HEK293 (cell line): ENCODE data around the gene ASIC4.

Source experiments
- CTCF ChIA-PET: fragments of 350-600 bp; formaldehyde crosslinking; extraction: SDS; loops from one replicate; lab custom pipeline; 2021; ENCODE audit warnings: antibody characterized with exemption; lab: Yijun Ruan, JAX
- POLR2A ChIA-PET: fragments of 300-600 bp; formaldehyde crosslinking; extraction: SDS; loops from one replicate; lab custom pipeline; 2020; ENCODE audit warnings: antibody characterized with exemption, inconsistent platforms; lab: Yijun Ruan, JAX
- H3K27ac ChIP-seq: fragments of 200-500 bp; sonication (Bioruptor generic); 2 replicates; pipeline ENCODE4 v1.5.1; 2014; ENCODE audit warnings: low read depth, low read length, control low read depth, inconsistent platforms; ENCODE audit errors: extremely low read depth
- H3K36me3 ChIP-seq, 2 experiments: fragments of 200-500 bp in 1 of 2; sonication (Bioruptor generic) in 1 of 2; 1 replicate in 1 of 2; 2 replicates in 1 of 2; pipeline ENCODE4 v1.5.1; 2014 to 2017; ENCODE audit warnings: inconsistent platforms in 2 of 2, low read length in 2 of 2; ENCODE audit not compliant: control insufficient read depth in 2 of 2, insufficient read depth in 1 of 2
- H3K4me1 ChIP-seq: fragments of 200-500 bp; sonication (Bioruptor generic); 2 replicates; pipeline ENCODE4 v1.5.1; 2014; ENCODE audit warnings: mild to moderate bottlenecking, low read length, inconsistent platforms; ENCODE audit not compliant: control insufficient read depth, insufficient read depth
- H3K4me3 ChIP-seq: 2 replicates; pipeline ENCODE4 v1.5.1; 2011; ENCODE audit warnings: low read depth, mild to moderate bottlenecking, control low read depth, low read length, moderate library complexity
- H3K9me3 ChIP-seq: fragments of 200-500 bp; sonication (Bioruptor generic); 2 replicates; pipeline ENCODE4 v1.5.1; 2014; ENCODE audit warnings: low read depth, low read length, inconsistent platforms; ENCODE audit not compliant: control insufficient read depth, insufficient read depth
- AEBP2 ChIP-seq: fragments of 450-650 bp; formaldehyde crosslinking; IDR thresholded peaks from 2 replicates; pipeline ENCODE4 v1.5.1; 2016; ENCODE audit warnings: missing biosample characterization, missing genetic modification characterization, borderline replicate concordance
- BCL11A ChIP-seq: fragments of 450-650 bp; formaldehyde crosslinking; IDR thresholded peaks from 2 replicates; pipeline ENCODE4 v1.5.1; 2016; ENCODE audit warnings: low read depth, missing biosample characterization, missing genetic modification characterization
- HOXD13 ChIP-seq: sonication (generic); formaldehyde crosslinking; IDR thresholded peaks from 2 replicates; pipeline ENCODE4 v1.8.0; 2022; ENCODE audit warnings: missing genetic modification reagents, borderline replicate concordance
- INSM2 ChIP-seq: fragments of 450-650 bp; formaldehyde crosslinking; IDR thresholded peaks from 2 replicates; pipeline ENCODE4 v1.5.1; 2016; ENCODE audit warnings: missing biosample characterization, missing genetic modification characterization
- PATZ1 ChIP-seq: fragments of 450-650 bp; formaldehyde crosslinking; IDR thresholded peaks from 2 replicates; pipeline ENCODE4 v1.5.1; 2016; ENCODE audit warnings: missing biosample characterization, missing genetic modification characterization
- PRDM4 ChIP-seq: fragments of 450-650 bp; formaldehyde crosslinking; IDR thresholded peaks from 2 replicates; pipeline ENCODE4 v1.5.1; 2017; ENCODE audit warnings: missing biosample characterization, missing genetic modification characterization
- REPIN1 ChIP-seq: fragments of 450-650 bp; formaldehyde crosslinking; IDR thresholded peaks from 2 replicates; pipeline ENCODE4 v1.5.1; 2017; ENCODE audit warnings: missing biosample characterization, missing genetic modification characterization, low read depth
- WT1 ChIP-seq: fragments of 450-650 bp; formaldehyde crosslinking; IDR thresholded peaks from 2 replicates; pipeline ENCODE4 v1.5.1; 2016; ENCODE audit warnings: missing biosample characterization, missing genetic modification characterization
- ZBTB17 ChIP-seq: fragments of 450-650 bp; formaldehyde crosslinking; IDR thresholded peaks from 2 replicates; pipeline ENCODE4 v1.5.1; 2016; ENCODE audit warnings: missing biosample characterization, missing genetic modification characterization
- ZBTB21 ChIP-seq: fragments of 450-650 bp; formaldehyde crosslinking; IDR thresholded peaks from 2 replicates; pipeline ENCODE4 v1.5.1; 2017; ENCODE audit warnings: missing biosample characterization, missing genetic modification characterization
- ZBTB6 ChIP-seq: fragments of 450-650 bp; formaldehyde crosslinking; IDR thresholded peaks from 2 replicates; pipeline ENCODE4 v1.5.1; 2017; ENCODE audit warnings: missing biosample characterization, missing genetic modification characterization
- ZFP37 ChIP-seq: fragments of 450-650 bp; formaldehyde crosslinking; IDR thresholded peaks from 2 replicates; pipeline ENCODE4 v1.5.1; 2016; ENCODE audit warnings: missing biosample characterization, missing genetic modification characterization
- ZIC2 ChIP-seq: fragments of 450-650 bp; formaldehyde crosslinking; IDR thresholded peaks from 2 replicates; pipeline ENCODE4 v1.5.1; 2016; ENCODE audit warnings: missing biosample characterization, missing genetic modification characterization
- ZNF223 ChIP-seq: fragments of 450-650 bp; formaldehyde crosslinking; IDR thresholded peaks from 2 replicates; pipeline ENCODE4 v1.5.1; 2016; ENCODE audit warnings: missing biosample characterization, missing genetic modification characterization
- ZNF280D ChIP-seq: fragments of 450-650 bp; formaldehyde crosslinking; IDR thresholded peaks from 2 replicates; pipeline ENCODE4 v1.5.1; 2016; ENCODE audit warnings: missing biosample characterization, missing genetic modification characterization
- ZNF513 ChIP-seq: fragments of 450-650 bp; IDR thresholded peaks from 2 replicates; pipeline ENCODE4 v1.5.1; 2018; ENCODE audit warnings: missing biosample characterization, missing genetic modification characterization
- ZNF558 ChIP-seq: fragments of 450-650 bp; formaldehyde crosslinking; IDR thresholded peaks from 2 replicates; pipeline ENCODE4 v1.5.1; 2016; ENCODE audit warnings: missing biosample characterization, missing genetic modification characterization
- ZNF560 ChIP-seq: fragments of 450-650 bp; formaldehyde crosslinking; IDR thresholded peaks from 2 replicates; pipeline ENCODE4 v1.5.1; 2017; ENCODE audit warnings: missing biosample characterization, missing genetic modification characterization, borderline replicate concordance
- ZNF561 ChIP-seq: fragments of 450-650 bp; IDR thresholded peaks from 2 replicates; pipeline ENCODE4 v1.5.1; 2018; ENCODE audit warnings: missing biosample characterization, missing genetic modification characterization, borderline replicate concordance
- ZNF660 ChIP-seq: fragments of 450-650 bp; IDR thresholded peaks from 2 replicates; pipeline ENCODE4 v1.5.1; 2018; ENCODE audit warnings: missing biosample characterization, mild to moderate bottlenecking, missing genetic modification characterization
- ZNF704 ChIP-seq: fragments of 450-650 bp; formaldehyde crosslinking; IDR thresholded peaks from 2 replicates; pipeline ENCODE4 v1.5.1; 2016; ENCODE audit warnings: missing biosample characterization, missing genetic modification characterization
- ZNF837 ChIP-seq: fragments of 450-650 bp; formaldehyde crosslinking; IDR thresholded peaks from 2 replicates; pipeline ENCODE4 v1.5.1; 2016; ENCODE audit warnings: missing biosample characterization, missing genetic modification characterization
- ZSCAN23 ChIP-seq: fragments of 450-650 bp; formaldehyde crosslinking; IDR thresholded peaks from 2 replicates; pipeline ENCODE4 v1.5.1; 2016; ENCODE audit warnings: missing biosample characterization, missing genetic modification characterization

ASIC4 gene

GRCh38 chr2:219514196-219514761, at the start of gene ASIC4:
TSS of gene ASIC4 (plus strand) at chr2:219514482. CDS start at chr2:219514725, 243 bp downstream.
- no peaks in the 10 kb centered on the region for H3K36me3 ChIP-seq
- H3K9me3 ChIP-seq: no peaks in the 10 kb centered on the region
- no peak within 1 kb of the TSS for H3K27ac ChIP-seq
- H3K4me3 ChIP-seq: no peak within 1 kb of the TSS
- H3K4me1 ChIP-seq: no peaks in the 10 kb centered on the region
- POLR2A ChIA-PET: interaction anchor here (2.4 kb wide), 1 partner anchor 16 kb away, joined by 8 read pairs; the partner anchor contains the start of gene GMPPA
- CTCF ChIA-PET: interaction anchor here (0.6 to 9.5 kb wide), 6 partner anchors 13 to 139 kb away, joined by 3 to 150 read pairs (median 4); partner anchors contain the start of gene GMPPA
- TF ChIP-seq ZNF223 (no peak), ZNF513 (tag by site-specific recombination) (no peak), ZNF280D (tag by site-specific recombination) (no peak), ZBTB17 (peak; percentile 63; the same call in 1 of the 2 replicates), ZNF558 (tag by site-specific recombination) (no peak), WT1 (tag by site-specific recombination) (no peak), BCL11A (tag by site-specific recombination) (no peak), ZNF561 (tag by site-specific recombination) (no peak), HOXD13 (CRISPR knock-in tag) (no peak), REPIN1 (no peak), ZFP37 (tag by site-specific recombination) (no peak), ZBTB6 (tag by site-specific recombination) (no peak), ZNF704 (no peak), PATZ1 (tag by site-specific recombination) (peak; percentile 39), PRDM4 (tag by site-specific recombination) (no peak), ZNF837 (tag by site-specific recombination) (no peak), ZIC2 (tag by site-specific recombination) (peak; percentile 96), AEBP2 (tag by site-specific recombination) (no peak), INSM2 (tag by site-specific recombination) (no peak), ZNF560 (no peak), ZSCAN23 (tag by site-specific recombination) (no peak), ZNF660 (tag by site-specific recombination) (no peak), ZBTB21 (tag by site-specific recombination) (no peak)
